Hematopoietic multipotent progenitor cell treated with erythropoietin and hydrocortisone succinate and interleukin-3 and kit ligand, for 4 days (in vitro differentiated cells): Measurements from ENCODE around the gene CYP2C18.
"Not testable (repeated sequence)": the region's sequence is repeated elsewhere in the genome, so short reads cannot be mapped to it uniquely, and the experiment has no call there.

ENCODE experiments used
- DNase-seq: peaks from one replicate; pipeline ENCODE4 v3.0.0-alpha.2; 2015

The CYP2C18 gene

GRCh38 chr10:94747838-94748237, 64.3 kb downstream of the CYP2C18 start:
- DNase-seq, result no peak

DNA sequence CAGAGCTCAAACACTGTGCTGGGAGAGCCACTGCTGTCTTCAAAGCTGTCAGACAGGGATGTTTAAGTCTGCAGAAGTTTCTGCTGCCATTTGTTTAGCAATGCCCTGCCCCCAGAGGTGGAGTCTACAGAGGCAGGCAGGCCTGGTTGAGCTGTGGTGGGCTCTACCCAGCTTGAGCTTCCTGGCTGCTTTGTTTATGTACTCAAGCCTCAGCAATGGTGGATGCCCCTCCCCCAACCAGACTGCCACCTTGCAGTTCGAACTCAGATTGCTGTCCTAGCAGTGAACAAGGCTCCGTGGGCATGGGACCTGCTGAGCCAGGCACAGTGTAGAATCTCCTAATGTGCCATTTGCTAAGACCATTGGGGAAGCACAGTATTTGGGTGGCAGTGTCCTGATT, 74.4 kb downstream of the CYP2C18 start:
- DNase-seq, result no peak

DNA sequence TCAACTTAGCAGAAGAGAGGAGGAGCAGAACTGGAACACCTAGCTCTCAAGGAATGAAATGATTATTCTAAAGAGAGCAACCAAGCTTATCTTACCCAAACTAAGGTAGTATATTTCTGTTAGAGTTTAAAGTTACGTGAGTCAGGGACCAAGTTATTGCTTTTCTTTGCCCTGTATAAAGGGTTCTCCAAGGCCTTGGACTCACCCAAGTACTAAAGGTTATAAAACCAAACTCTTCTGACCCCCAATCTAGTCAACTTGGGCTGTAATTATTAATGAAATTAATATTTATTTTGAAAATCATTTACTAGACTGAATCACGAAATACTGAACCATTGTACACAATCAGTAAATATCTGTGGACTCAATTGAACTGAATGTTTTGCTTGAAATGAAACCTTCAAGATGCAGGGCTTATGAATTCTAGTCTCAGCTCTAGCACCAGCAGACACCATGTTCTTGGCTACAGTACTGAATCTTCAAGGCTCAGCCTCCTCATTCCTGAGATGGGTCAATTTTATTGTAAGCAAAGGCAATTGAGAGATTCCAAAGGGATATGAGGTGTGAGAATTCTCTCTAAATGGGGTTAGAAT, 77.2 kb downstream of the CYP2C18 start:
- DNase-seq, result no peak

DNA sequence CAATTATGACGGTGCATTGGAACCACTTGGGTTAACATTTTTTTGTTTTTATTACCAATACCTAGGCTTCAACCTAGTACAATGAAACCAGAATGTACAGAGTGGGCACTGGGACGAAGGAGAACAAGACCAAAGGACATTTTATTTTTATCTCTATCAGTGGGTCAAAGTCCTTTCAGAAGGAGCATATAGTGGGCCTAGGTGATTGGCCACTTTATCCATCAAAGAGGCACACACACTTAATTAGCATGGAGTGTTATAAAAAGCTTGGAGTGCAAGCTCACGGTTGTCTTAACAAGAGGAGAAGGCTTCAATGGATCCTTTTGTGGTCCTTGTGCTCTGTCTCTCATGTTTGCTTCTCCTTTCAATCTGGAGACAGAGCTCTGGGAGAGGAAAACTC, 78.9 kb downstream of the CYP2C18 start, which contains the start of gene CYP2C19:
TSS of gene CYP2C19 (plus strand) at position 289 of the 400 bp plus-strand sequence. CDS start at position 314, 25 bp downstream.
- DNase-seq, result no peak

DNA sequence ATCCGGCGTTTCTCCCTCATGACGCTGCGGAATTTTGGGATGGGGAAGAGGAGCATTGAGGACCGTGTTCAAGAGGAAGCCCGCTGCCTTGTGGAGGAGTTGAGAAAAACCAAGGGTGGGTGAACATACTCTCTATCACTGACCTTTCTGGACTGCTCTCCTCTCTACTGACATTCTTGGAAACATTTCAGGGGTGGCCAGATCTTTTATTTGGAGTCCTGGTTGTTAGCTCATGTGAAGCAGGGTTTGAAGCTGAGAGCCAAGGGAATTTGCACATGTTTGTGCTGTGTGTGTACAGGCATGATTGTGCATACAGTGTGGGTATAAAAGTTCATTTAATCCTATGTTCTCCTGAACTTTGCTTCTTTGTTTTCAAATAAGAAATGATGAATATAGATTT, 91.9 kb downstream of the CYP2C18 start:
- not testable (repeated sequence) for DNase-seq

- no peak for DNase-seq
Measured at GRCh38 chr10:94777886-94778458, 94.4 kb downstream of the CYP2C18 start.

DNA sequence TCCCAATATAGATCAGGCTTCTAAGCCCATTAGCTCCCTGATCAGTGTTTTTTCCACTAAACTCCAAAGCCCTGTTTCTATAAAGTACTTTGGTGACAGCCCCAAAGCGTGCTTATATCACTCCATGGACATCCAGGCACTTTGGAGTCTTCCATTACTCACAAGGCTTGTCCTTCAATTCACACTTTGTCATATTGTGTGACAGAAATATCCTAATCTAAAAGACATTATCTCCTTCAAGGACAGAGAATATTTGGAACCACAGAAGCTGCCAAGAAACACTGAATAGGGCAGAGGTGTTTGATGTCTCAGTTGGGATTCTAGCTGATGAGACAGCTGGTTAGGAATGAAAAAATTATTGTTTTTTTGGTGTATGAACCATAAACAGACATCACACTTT, 97.3 kb downstream of the CYP2C18 start:
- no peak for DNase-seq

- no peak for DNase-seq
Measured at GRCh38 chr10:94784256-94784655, 100.7 kb downstream of the CYP2C18 start.

- no peak for DNase-seq
Measured at GRCh38 chr10:94785211-94785610, 101.7 kb downstream of the CYP2C18 start.
